Endodermal cell (in vitro differentiated cells): ENCODE data around the gene SNX3. TPM values are rescaled to one million over a fixed set of nuclear protein-coding genes. Genes with fewer than 3 reads are reported as not detected.
A peak's percentile ranks its signal among the peaks of the same experiment; 100 is the strongest.

ENCODE experiments used
- DNase-seq: peaks from one replicate; pipeline ENCODE4 v3.0.0-alpha.2; 2017
- H3K27ac ChIP-seq: 2 replicates; pipeline ENCODE4 v1.5.1; 2013; ENCODE audit warnings: mild to moderate bottlenecking, low read depth, low read length, moderate library complexity
- H3K27me3 ChIP-seq: 2 replicates; pipeline ENCODE4 v1.6.1; 2013; ENCODE audit warnings: mild to moderate bottlenecking, low read length, moderate library complexity; ENCODE audit not compliant: insufficient read depth, control insufficient read depth, poor library complexity, severe bottlenecking
- H3K36me3 ChIP-seq: 2 replicates; pipeline ENCODE4 v1.7.0; 2013; ENCODE audit warnings: mild to moderate bottlenecking, low read length, moderate library complexity; ENCODE audit not compliant: control insufficient read depth, insufficient read depth
- H3K4me1 ChIP-seq: one replicate; pipeline ENCODE4 v1.7.0; 2013; ENCODE audit warnings: low read length; ENCODE audit not compliant: control insufficient read depth, insufficient read depth
- H3K4me3 ChIP-seq: 2 replicates; pipeline ENCODE4 v1.5.1; 2013; ENCODE audit warnings: mild to moderate bottlenecking, low read length, moderate library complexity
- H3K9ac ChIP-seq: 2 replicates; pipeline ENCODE4 v1.6.1; 2013; ENCODE audit warnings: mild to moderate bottlenecking, low read length, moderate library complexity; ENCODE audit not compliant: poor library complexity, severe bottlenecking; ENCODE audit errors: extremely low read depth
- H3K9me3 ChIP-seq: 2 replicates; pipeline ENCODE4 v1.6.1; 2013; ENCODE audit warnings: mild to moderate bottlenecking, low read length, moderate library complexity; ENCODE audit not compliant: control insufficient read depth
- H3K27ac Mint-ChIP-seq: 2 replicates; pipeline ENCODE4 v1.8.0; 2020; ENCODE audit warnings: mixed read lengths
- H3K27me3 Mint-ChIP-seq: 2 replicates; pipeline ENCODE4 v1.8.0; 2021; ENCODE audit warnings: mild to moderate bottlenecking, mixed read lengths; ENCODE audit not compliant: insufficient read depth
- H3K36me3 Mint-ChIP-seq: 2 replicates; pipeline ENCODE4 v1.8.0; 2020; ENCODE audit warnings: low read depth, mixed read lengths
- H3K4me1 Mint-ChIP-seq: 2 replicates; pipeline ENCODE4 v1.8.0; 2020; ENCODE audit warnings: mixed read lengths
- H3K4me3 Mint-ChIP-seq: 2 replicates; pipeline ENCODE4 v1.8.0; 2020; ENCODE audit warnings: mild to moderate bottlenecking, moderate library complexity, mixed read lengths
- H3K9me3 Mint-ChIP-seq: 2 replicates; pipeline ENCODE4 v1.8.0; 2020; ENCODE audit warnings: mild to moderate bottlenecking, mixed read lengths
- CTCF ChIP-seq: fragments of 200-600 bp; sonication (generic); conservative IDR thresholded peaks from 2 replicates; pipeline ENCODE4 v1.5.0; 2021; ENCODE audit warnings: antibody characterized with exemption, mild to moderate bottlenecking
- WGBS, 2 experiments: methylation state at CpG; one replicate each; pipeline versions ENCODE4 v1.1.5 to v1.1.7; 2013; ENCODE audit warnings: missing lambda C conversion rate in 2 of 2, mixed read lengths in 1 of 2; ENCODE audit not compliant: insufficient coverage in 1 of 2, insufficient read length in 1 of 2; 5-methylcytosine and 5-hydroxymethylcytosine counted together
- total RNA-seq, 2 donors: library from RNA; stranded (reverse); fragmentation: NEBNext Ultra II Directional in 1 of 2; extraction: Animal tissue kit (Norgen Biotek cat#: 25700) in 1 of 2; gene quantifications; 2 replicates in 1 of 2; 3 replicates in 1 of 2; pipeline ENCODE4 v1.2.1, GENCODE V29; 2021

Gene SNX3
- total RNA-seq, 2 donors from 2014 or later = 79.2 TPM

GRCh38 chr6:108228416-108228815 lies 32.4 kb downstream of the SNX3 start:
- H3K9me3 ChIP-seq = no peaks in the 10 kb centered on the region
- H3K36me3 ChIP-seq = peaks cover 4% of the 10 kb centered on the region
- Mint-ChIP-seq H3K27me3 (no peaks in the 10 kb centered on the region), H3K9me3 (no peaks in the 10 kb centered on the region), H3K4me1 (peaks cover 13% of the 10 kb centered on the region), H3K4me3 (no peak overlapping the region), H3K27ac (no peak overlapping the region), H3K36me3 (peaks cover 8% of the 10 kb centered on the region)
- 91 to 95% methylated on average over 6 to 8 of the region's 8 CpGs for WGBS, 2 experiments
- no peak overlapping the region for H3K9ac ChIP-seq
- DNase-seq = no peak
- no peak for TF ChIP-seq CTCF
- H3K27me3 ChIP-seq = no peaks in the 10 kb centered on the region
- H3K4me3 ChIP-seq = no peak overlapping the region
- no peak overlapping the region for H3K27ac ChIP-seq
- H3K4me1 ChIP-seq = no peaks in the 10 kb centered on the region

GRCh38 chr6:108227290-108227689 lies 33.5 kb downstream of the SNX3 start:
- H3K27me3 Mint-ChIP-seq = no peaks in the 10 kb centered on the region
- Histone ChIP-seq H3K36me3 (peaks cover 12% of the 10 kb centered on the region), H3K27ac (no peak overlapping the region), H3K4me3 (no peak overlapping the region), H3K9ac (no peak overlapping the region), H3K4me1 (no peaks in the 10 kb centered on the region), H3K27me3 (no peaks in the 10 kb centered on the region), H3K9me3 (no peaks in the 10 kb centered on the region)
- peak overlapping the region; percentile 52 for H3K27ac Mint-ChIP-seq
- no peaks in the 10 kb centered on the region for H3K9me3 Mint-ChIP-seq
- WGBS, 2 experiments = 77 to 100% methylated on average over 1 to 3 of the region's 3 CpGs
- peaks cover 10% of the 10 kb centered on the region for H3K36me3 Mint-ChIP-seq
- H3K4me1 Mint-ChIP-seq = peaks cover 13% of the 10 kb centered on the region
- DNase-seq = no peak
- H3K4me3 Mint-ChIP-seq = no peak overlapping the region
- TF ChIP-seq CTCF = no peak

- Mint-ChIP-seq H3K36me3 (peaks cover 41% of the 10 kb centered on the region), H3K9me3 (no peaks in the 10 kb centered on the region), H3K27me3 (no peaks in the 10 kb centered on the region), H3K27ac (no peak overlapping the region), H3K4me1 (peaks cover 7% of the 10 kb centered on the region), H3K4me3 (no peak overlapping the region)
- no peak for DNase-seq
- Histone ChIP-seq H3K9me3 (no peaks in the 10 kb centered on the region), H3K36me3 (peaks cover 45% of the 10 kb centered on the region), H3K27ac (no peak overlapping the region), H3K4me1 (no peaks in the 10 kb centered on the region), H3K9ac (no peak overlapping the region), H3K4me3 (no peak overlapping the region), H3K27me3 (no peaks in the 10 kb centered on the region)
- TF ChIP-seq CTCF = no peak
- 90 to 100% methylated on average over 1 of the region's 1 CpG for WGBS, 2 experiments
Measured at GRCh38 chr6:108222504-108222903, 38.3 kb downstream of the SNX3 start.
